Mucosa of descending colon (tissue), 3 donors: ENCODE data around the gene OTULIN. TPM values are rescaled to one million over a fixed set of nuclear protein-coding genes. Genes with fewer than 3 reads are reported as not detected.

Source experiments
- ATAC-seq: fragments of 200-7000 bp; cut with Tn5 transposase; one replicate; pipeline ENCODE4 v1.9.1; 2020; ENCODE audit warnings: mild to moderate bottlenecking, moderate library complexity
- DNase-seq, 3 donors: peaks; one replicate each; pipeline ENCODE4 v3.0.0-alpha.2; 2020
- H3K36me3 ChIP-seq: fragments of 200-600 bp; one replicate; pipeline ENCODE4 v1.8.0; 2021; ENCODE audit warnings: low read depth, mild to moderate bottlenecking
- H3K4me1 ChIP-seq: fragments of 200-600 bp; one replicate; pipeline ENCODE4 v1.8.0; 2021; ENCODE audit warnings: low read depth, mild to moderate bottlenecking
- H3K4me3 ChIP-seq: fragments of 200-600 bp; one replicate; pipeline ENCODE4 v1.8.0; 2021; ENCODE audit warnings: mild to moderate bottlenecking
- H3K9me3 ChIP-seq: fragments of 200-600 bp; one replicate; pipeline ENCODE4 v1.8.0; 2021; ENCODE audit warnings: mild to moderate bottlenecking
- intact Hi-C, 2 donors: fragments of 100-400 bp; cut with DNase I in 1 of 2; cut with micrococcal nuclease in 1 of 2; formaldehyde crosslinking; loops; one replicate each; pipeline versions ENCODE4 v1.11.0 to v1.11.1; 2022; cut with DNase I, micrococcal nuclease
- total RNA-seq, 3 donors: library from RNA; stranded (reverse); fragmentation: NEBNext Ultra II Directional in 2 of 3; extraction: Animal tissue kit (Norgen Biotek cat#: 25700) in 2 of 3; gene quantifications; one replicate each; pipeline versions ENCODE4 v1.2.1 to v1.2.4, GENCODE V29; 2021 to 2023
- TF ChIP-seq, protein P1 (sequence below): fragments of 200-600 bp; IDR thresholded peaks from one replicate; pipeline ENCODE4 v1.8.0; 2022; ENCODE audit warnings: antibody characterized with exemption, mild to moderate bottlenecking
- donor health status: DM: no; HTN: no; CAD: no; lungs with moderate emphysema.
- donor health status: DM: no; HTN: no; CAD: no.
- donor health status: DM: no; HTN: yes; CAD: no.

The OTULIN gene
- total RNA-seq, 3 donors from 2014 or later = 21.9 to 29.6 (median 29.5) TPM

DNA sequence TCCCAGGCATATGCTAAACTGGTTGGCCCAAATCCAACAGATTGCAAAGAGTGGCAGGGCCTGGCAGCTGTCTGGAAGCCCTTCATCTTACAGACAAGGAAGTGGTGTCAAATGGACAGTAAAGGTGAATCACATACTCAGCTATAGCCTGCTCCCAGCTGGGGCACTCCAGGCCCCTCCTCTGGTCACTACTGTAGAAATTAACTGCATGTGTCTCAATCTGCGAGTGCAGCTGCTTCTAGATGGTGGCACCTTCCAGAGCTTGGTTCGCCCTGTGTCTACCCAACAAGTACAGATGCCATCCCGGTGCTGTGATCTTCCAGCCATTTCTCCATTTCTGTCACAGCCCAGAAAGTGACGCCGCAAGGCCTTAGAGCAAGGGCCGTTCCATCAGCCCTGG, 50.2 kb downstream of the OTULIN start:
- TF ChIP-seq, protein P1, sequence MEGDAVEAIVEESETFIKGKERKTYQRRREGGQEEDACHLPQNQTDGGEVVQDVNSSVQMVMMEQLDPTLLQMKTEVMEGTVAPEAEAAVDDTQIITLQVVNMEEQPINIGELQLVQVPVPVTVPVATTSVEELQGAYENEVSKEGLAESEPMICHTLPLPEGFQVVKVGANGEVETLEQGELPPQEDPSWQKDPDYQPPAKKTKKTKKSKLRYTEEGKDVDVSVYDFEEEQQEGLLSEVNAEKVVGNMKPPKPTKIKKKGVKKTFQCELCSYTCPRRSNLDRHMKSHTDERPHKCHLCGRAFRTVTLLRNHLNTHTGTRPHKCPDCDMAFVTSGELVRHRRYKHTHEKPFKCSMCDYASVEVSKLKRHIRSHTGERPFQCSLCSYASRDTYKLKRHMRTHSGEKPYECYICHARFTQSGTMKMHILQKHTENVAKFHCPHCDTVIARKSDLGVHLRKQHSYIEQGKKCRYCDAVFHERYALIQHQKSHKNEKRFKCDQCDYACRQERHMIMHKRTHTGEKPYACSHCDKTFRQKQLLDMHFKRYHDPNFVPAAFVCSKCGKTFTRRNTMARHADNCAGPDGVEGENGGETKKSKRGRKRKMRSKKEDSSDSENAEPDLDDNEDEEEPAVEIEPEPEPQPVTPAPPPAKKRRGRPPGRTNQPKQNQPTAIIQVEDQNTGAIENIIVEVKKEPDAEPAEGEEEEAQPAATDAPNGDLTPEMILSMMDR = no peak
- no peaks in the 10 kb centered on the region for H3K9me3 ChIP-seq
- H3K4me1 ChIP-seq = no peaks in the 10 kb centered on the region
- intact Hi-C loops = no loop called here
- no peak for DNase-seq
- H3K36me3 ChIP-seq = peaks cover 3% of the 10 kb centered on the region
- peak; percentile 58 for ATAC-seq
- H3K4me3 ChIP-seq = no peak overlapping the region

DNA sequence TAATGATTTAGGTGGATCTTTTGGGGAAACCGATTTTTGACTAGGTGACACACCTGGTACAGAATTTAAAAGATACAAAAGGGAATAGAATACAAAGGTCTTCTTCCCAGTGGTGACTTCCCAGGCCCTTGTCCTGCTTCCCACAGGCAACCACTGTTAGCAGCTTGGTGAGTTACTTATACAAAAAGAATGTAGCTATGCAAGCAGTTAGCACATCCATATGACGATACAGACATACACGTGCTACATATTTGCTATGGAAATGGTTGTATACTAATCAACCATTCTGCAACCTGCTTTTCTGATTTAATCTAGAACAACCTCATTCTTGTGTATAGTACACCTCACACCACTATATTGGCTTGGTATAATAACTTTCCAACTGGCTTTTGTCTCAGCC, 51.0 kb downstream of the OTULIN start:
- Histone ChIP-seq H3K9me3 (no peaks in the 10 kb centered on the region), H3K4me1 (no peaks in the 10 kb centered on the region), H3K36me3 (peaks cover 3% of the 10 kb centered on the region), H3K4me3 (no peak overlapping the region)
- no peak for DNase-seq
- ATAC-seq = no peak
- TF ChIP-seq, protein P1 = no peak
- intact Hi-C loops = no loop called here

DNA sequence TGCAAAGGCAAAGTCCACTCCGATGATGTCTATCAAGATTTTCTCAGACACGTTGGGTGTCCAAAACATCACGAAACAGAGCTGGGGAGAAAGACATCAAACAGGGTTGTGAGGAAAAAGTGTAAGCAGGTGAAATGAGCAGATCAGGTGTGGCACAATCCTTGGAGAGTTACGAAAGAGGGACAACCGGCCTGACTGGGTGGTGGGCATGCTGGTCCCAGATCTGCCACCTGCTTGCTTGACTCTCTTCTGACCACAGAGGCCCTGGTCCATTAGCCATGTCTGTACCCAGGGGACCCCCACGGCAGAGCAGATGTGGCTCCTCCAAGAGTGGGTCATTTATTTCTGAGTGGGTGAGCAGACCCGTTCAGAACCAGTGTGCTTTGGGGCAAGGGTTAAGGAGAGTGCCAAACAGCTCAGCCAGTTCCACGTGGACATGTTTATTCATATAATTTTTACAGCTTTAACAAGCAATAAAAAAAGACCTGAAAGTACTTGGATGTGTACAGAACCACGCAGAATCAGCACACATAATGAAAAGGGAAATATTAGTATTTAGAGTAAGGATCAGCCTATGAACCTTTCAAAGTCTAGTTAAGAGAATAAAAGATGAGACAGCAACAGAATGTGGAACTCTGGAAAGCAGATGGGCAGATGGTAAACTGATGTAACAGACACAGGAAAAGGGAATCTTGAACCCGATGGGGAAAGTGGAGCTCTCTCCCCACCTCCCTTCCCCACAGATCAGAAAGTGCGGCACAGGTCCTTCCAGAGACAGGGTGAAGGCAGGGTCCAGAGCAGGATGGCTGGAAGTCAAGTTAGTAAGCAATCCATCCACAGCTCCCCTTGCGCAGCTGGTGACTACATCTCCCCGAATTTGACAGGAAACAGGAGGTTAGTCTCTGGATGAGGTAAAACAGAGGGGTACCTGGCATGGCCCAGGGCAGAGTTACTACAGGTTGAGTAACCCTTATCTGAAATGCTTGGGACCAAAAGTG, 52.5 kb downstream of the OTULIN start:
- intact Hi-C loops = no loop called here
- ATAC-seq (peak; percentile 40), DNase-seq (no peak)
- TF ChIP-seq, protein P1 = no peak
- H3K4me3 ChIP-seq = no peak overlapping the region
- H3K36me3 ChIP-seq = no peaks in the 10 kb centered on the region
- H3K4me1 ChIP-seq = no peaks in the 10 kb centered on the region
- H3K9me3 ChIP-seq = no peaks in the 10 kb centered on the region

DNA sequence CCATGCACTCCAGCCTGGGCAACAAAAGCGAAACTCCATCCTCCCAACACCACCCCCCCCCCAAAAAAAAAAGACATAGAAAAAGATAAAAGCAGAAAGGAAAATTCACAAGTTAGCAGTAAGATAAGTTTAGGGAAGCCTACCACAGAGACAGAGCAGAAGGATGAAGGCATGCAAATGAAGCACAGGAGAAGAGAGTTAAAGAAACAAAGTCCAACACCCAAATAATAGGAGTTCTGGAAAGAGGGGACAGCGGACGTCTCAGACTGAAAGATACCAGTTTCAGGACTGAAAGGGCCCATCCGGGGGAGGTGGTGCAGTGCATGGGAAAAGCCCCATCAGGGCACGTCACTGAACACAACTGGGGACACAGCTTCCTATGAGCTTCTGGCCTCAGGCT, 54.3 kb downstream of the OTULIN start:
- ATAC-seq = no peak
- Histone ChIP-seq H3K4me1 (no peaks in the 10 kb centered on the region), H3K9me3 (no peaks in the 10 kb centered on the region), H3K4me3 (no peak overlapping the region), H3K36me3 (no peaks in the 10 kb centered on the region)
- TF ChIP-seq, protein P1 = no peak
- DNase-seq = no peak
- intact Hi-C loops = no loop called here

DNA sequence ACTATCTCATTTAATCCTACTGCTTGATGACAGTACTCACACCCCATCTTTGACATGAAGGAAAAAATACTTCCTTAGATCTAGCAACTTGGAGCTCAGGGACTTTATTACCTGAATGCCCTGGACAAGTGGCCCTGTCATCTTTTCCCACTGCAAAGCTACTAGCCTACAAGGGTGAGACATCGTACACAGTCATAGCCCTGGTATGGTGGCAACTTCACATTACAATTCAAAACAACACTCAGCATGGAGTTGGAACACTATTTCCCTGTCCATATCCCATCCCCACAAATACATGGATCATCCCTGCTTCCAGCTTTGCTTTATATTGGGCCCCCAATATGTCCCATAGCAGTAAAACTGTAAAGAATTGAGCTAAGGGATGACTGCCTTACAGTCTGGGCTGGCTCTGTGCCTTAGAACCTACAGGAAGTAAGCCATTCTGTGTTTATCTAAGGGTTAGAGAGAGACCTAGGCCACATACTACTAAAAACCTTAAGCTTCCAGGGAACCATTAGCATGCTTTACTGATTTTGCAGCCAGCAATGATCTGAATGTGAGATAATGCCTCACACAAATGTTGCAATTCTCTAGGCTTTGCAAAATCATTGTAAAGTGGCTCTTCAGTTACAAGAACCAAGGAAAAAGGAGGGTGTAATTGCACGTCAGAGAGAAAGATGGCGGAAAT, 55.9 kb downstream of the OTULIN start:
- no peaks in the 10 kb centered on the region for H3K9me3 ChIP-seq
- no peak overlapping the region for H3K4me3 ChIP-seq
- TF ChIP-seq, protein P1 = no peak
- no peak for DNase-seq
- intact Hi-C loops = no loop called here
- ATAC-seq = no peak
- H3K4me1 ChIP-seq = no peaks in the 10 kb centered on the region
- no peaks in the 10 kb centered on the region for H3K36me3 ChIP-seq
